H1 (cell line): ENCODE data around the gene KLHL26. TPM values are rescaled to one million over a fixed set of nuclear protein-coding genes. Genes with fewer than 3 reads are reported as not detected.

Source experiments
- CREB1 ChIP-seq: IDR thresholded peaks from 2 replicates; pipeline ENCODE4 v1.6.1; 2012; ENCODE audit warnings: inconsistent platforms
- CTBP2 ChIP-seq: IDR thresholded peaks from 2 replicates; pipeline ENCODE4 v1.7.0; 2011; ENCODE audit warnings: borderline replicate concordance, mild to moderate bottlenecking, moderate library complexity, mixed read lengths, low read length; ENCODE audit not compliant: insufficient read depth, insufficient read length
- EP300 ChIP-seq, 2 experiments: IDR thresholded peaks; 1 replicate in 1 of 2; 2 replicates in 1 of 2; pipeline ENCODE4 v1.6.1; 2011 to 2012; ENCODE audit warnings: low read depth in 2 of 2, low read length in 2 of 2, mild to moderate bottlenecking in 2 of 2, borderline replicate concordance in 1 of 2, inconsistent platforms in 1 of 2, moderate library complexity in 1 of 2
- GABPA ChIP-seq: IDR thresholded peaks from 2 replicates; pipeline ENCODE4 v1.6.1; 2011; ENCODE audit warnings: mild to moderate bottlenecking, low read length, moderate library complexity, borderline replicate concordance; ENCODE audit not compliant: insufficient read depth
- GTF2F1 ChIP-seq: IDR thresholded peaks from 2 replicates; pipeline ENCODE4 v1.6.1; 2012; ENCODE audit warnings: low read depth, low read length, improper control_type of control experiment, borderline replicate concordance
- HDAC2 ChIP-seq, 2 experiments: fragments of 300-600 bp in 1 of 2; sonication (generic) in 1 of 2; IDR thresholded peaks; 2 replicates each; pipeline ENCODE4 v1.6.1; 2011 to 2012; ENCODE audit warnings: low read depth in 2 of 2, low read length in 2 of 2, mild to moderate bottlenecking in 2 of 2, moderate library complexity in 2 of 2, borderline replicate concordance in 1 of 2, inconsistent platforms in 1 of 2
- KDM4A ChIP-seq: IDR thresholded peaks from one replicate; pipeline ENCODE4 v1.7.1; 2012; ENCODE audit warnings: low read depth, mild to moderate bottlenecking, moderate library complexity, low read length, inconsistent platforms; ENCODE audit not compliant: severe bottlenecking
- MAFK ChIP-seq: IDR thresholded peaks from 2 replicates; pipeline ENCODE4 v1.6.1; 2012; ENCODE audit warnings: low read depth, mild to moderate bottlenecking, improper control_type of control experiment, low read length
- POLR2A ChIP-seq, 2 experiments: IDR thresholded peaks; 1 replicate in 1 of 2; 2 replicates in 1 of 2; pipeline ENCODE4 v1.6.1; 2011; ENCODE audit warnings: low read depth in 2 of 2, low read length in 2 of 2, mild to moderate bottlenecking in 2 of 2; ENCODE audit errors: control extremely low read depth in 1 of 2
- POLR2AphosphoS5 ChIP-seq: IDR thresholded peaks from 2 replicates; pipeline ENCODE4 v1.6.1; 2011; ENCODE audit warnings: low read depth, low read length
- POU5F1 ChIP-seq: IDR thresholded peaks from 2 replicates; pipeline ENCODE4 v1.6.1; 2011; ENCODE audit warnings: low read depth, mild to moderate bottlenecking, low read length, moderate library complexity
- RFX5 ChIP-seq: IDR thresholded peaks from 2 replicates; pipeline ENCODE4 v1.6.1; 2011; ENCODE audit warnings: low read depth, low read length, improper control_type of control experiment, borderline replicate concordance
- RXRA ChIP-seq: IDR thresholded peaks from 2 replicates; pipeline ENCODE4 v1.6.1; 2011; ENCODE audit warnings: low read depth, mild to moderate bottlenecking, low read length, moderate library complexity; ENCODE audit not compliant: insufficient read depth
- SIN3A ChIP-seq, 2 experiments: IDR thresholded peaks in 1 of 2; conservative IDR thresholded peaks in 1 of 2; 2 replicates each; pipeline ENCODE4 v1.6.1; 2011 to 2012; ENCODE audit warnings: low read length in 2 of 2, improper control_type of control experiment in 1 of 2, low read depth in 1 of 2, mild to moderate bottlenecking in 1 of 2
- SP1 ChIP-seq: IDR thresholded peaks from 2 replicates; pipeline ENCODE4 v1.6.1; 2011; ENCODE audit warnings: low read depth, low read length
- SP2 ChIP-seq: IDR thresholded peaks from 2 replicates; pipeline ENCODE4 v1.6.1; 2012; ENCODE audit warnings: mild to moderate bottlenecking, low read length, inconsistent platforms
- SP4 ChIP-seq: IDR thresholded peaks from 2 replicates; pipeline ENCODE4 v1.6.1; 2012; ENCODE audit warnings: low read length, inconsistent platforms
- TAF7 ChIP-seq: optimal IDR thresholded peaks from 2 replicates; pipeline ENCODE3; 2011; ENCODE audit warnings: low read depth, mild to moderate bottlenecking, inconsistent platforms, low read length, moderate library complexity, borderline replicate concordance
- TBP ChIP-seq: IDR thresholded peaks from 2 replicates; pipeline ENCODE4 v1.6.1; 2011; ENCODE audit warnings: low read depth, low read length, improper control_type of control experiment
- USF2 ChIP-seq: IDR thresholded peaks from 2 replicates; pipeline ENCODE4 v1.6.1; 2011; ENCODE audit warnings: low read length, improper control_type of control experiment
- YY1 ChIP-seq: IDR thresholded peaks from 2 replicates; pipeline ENCODE4 v1.6.1; 2011; ENCODE audit warnings: low read depth, mild to moderate bottlenecking, low read length
- polyA plus RNA-seq, 7 experiments: library from polyadenylated mRNA; depleted of rRNA in 3 of 7; stranded (reverse) in 5 of 7; unstranded in 2 of 7; fragments of >200 nt in 5 of 7; fragments of 200-250 nt in 2 of 7; gene quantifications; 1 replicate in 5 of 7; 2 replicates in 1 of 7; 4 replicates in 1 of 7; pipeline versions ENCODE4 v1.2.1 to v1.2.3, GENCODE V29; 2011 to 2013; ENCODE audit warnings: missing spikeins in 2 of 7, mixed read lengths in 2 of 7
- total RNA-seq: library from RNA; stranded (reverse); fragmentation: NEBNext Ultra II Directional; extraction: Animal tissue kit (Norgen Biotek cat#: 25700); gene quantifications from 2 replicates; pipeline ENCODE4 v1.2.1, GENCODE V29; 2021
- TF ChIP-seq, protein P1 (sequence below): IDR thresholded peaks from 2 replicates; pipeline ENCODE4 v1.6.1; 2011; ENCODE audit warnings: low read depth, mild to moderate bottlenecking, low read length; ENCODE audit not compliant: insufficient read depth

Gene KLHL26
- total and polyA plus RNA-seq, 2 of the 8 experiments (the other 6 are each of a cell fraction or from before 2014, with no cell fraction given) = 2.2 to 8.8 TPM

GRCh38 chr19:18589380-18590272, 47.2 kb upstream of the KLHL26 start (continued):
- TF ChIP-seq KDM4A = peak; percentile 29
- no peak for TF ChIP-seq GABPA
- TF ChIP-seq TAF7 = no peak
- no peak for TF ChIP-seq YY1
- TF ChIP-seq SIN3A (conservative IDR thresholded peaks at IDR 0.05 in 1 of 2, IDR thresholded peaks at IDR 0.05 in 1 of 2; ENCODE audit: low read depth in 1 of 2, low read length in 2 of 2) = no peak
- no peak for TF ChIP-seq RFX5
- no peak for TF ChIP-seq GTF2F1
- TF ChIP-seq RXRA = no peak
- no peak for TF ChIP-seq CREB1
- no peak for TF ChIP-seq HDAC2 (IDR thresholded peaks at IDR 0.05; ENCODE audit: borderline replicate concordance in 1 of 2, low read depth in 2 of 2, low read length in 2 of 2)
- no peak for TF ChIP-seq USF2
- no peak for TF ChIP-seq SP4
- peak; percentile 76; a peak in 2 of 3 replicates for TF ChIP-seq POLR2A (IDR thresholded peaks at IDR 0.05; ENCODE audit: control extremely low read depth in 1 of 2, low read depth in 2 of 2, low read length in 2 of 2)
- TF ChIP-seq SP2 = no peak
- TF ChIP-seq SP1 = no peak
- TF ChIP-seq POU5F1 = no peak
- no peak for TF ChIP-seq MAFK
- TF ChIP-seq, protein P1, sequence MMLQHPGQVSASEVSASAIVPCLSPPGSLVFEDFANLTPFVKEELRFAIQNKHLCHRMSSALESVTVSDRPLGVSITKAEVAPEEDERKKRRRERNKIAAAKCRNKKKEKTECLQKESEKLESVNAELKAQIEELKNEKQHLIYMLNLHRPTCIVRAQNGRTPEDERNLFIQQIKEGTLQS = no peak
- no peak for TF ChIP-seq CTBP2
- TF ChIP-seq EP300 (IDR thresholded peaks at IDR 0.05; ENCODE audit: borderline replicate concordance in 1 of 2, low read depth in 2 of 2, low read length in 2 of 2) = no peak
- TF ChIP-seq POLR2AphosphoS5 = peak; percentile 32; the same call in 1 of the 2 replicates
- TF ChIP-seq TBP = no peak
